GM21786 (cell line): ENCODE measurements around the gene MYOM3.

Experiments
- ATAC-seq: cut with Tn5 transposase; IDR thresholded peaks from one replicate; pipeline ENCODE4 v1.9.1; 2021; ENCODE audit not compliant: unreplicated experiment

Gene MYOM3

GRCh38 chr1:24111996-24112779 is at the start of gene MYOM3:
Gene MYOM3, minus strand, starts transcription at chr1:24112135. Its CDS starts 3,499 bp downstream, at chr1:24108636.
- no peak for ATAC-seq

GRCh38 chr1:24161270-24161669 is 49.3 kb upstream of the MYOM3 start:
- no peak for ATAC-seq

- ATAC-seq, result no peak
Observed at GRCh38 chr1:24159366-24159765, 47.4 kb upstream of the MYOM3 start.

GRCh38 chr1:24157918-24158481 is 46.1 kb upstream of the MYOM3 start:
- ATAC-seq, result no peak

- no peak for ATAC-seq
Observed at GRCh38 chr1:24156542-24157260, 44.8 kb upstream of the MYOM3 start.

- no peak for ATAC-seq
Observed at GRCh38 chr1:24155011-24155782, 43.3 kb upstream of the MYOM3 start.

- no peak for ATAC-seq
Observed at GRCh38 chr1:24154215-24154614, 42.3 kb upstream of the MYOM3 start.

GRCh38 chr1:24152631-24153494 is 40.9 kb upstream of the MYOM3 start:
- no peak for ATAC-seq

- ATAC-seq, result no peak
Observed at GRCh38 chr1:24151175-24151533, 39.2 kb upstream of the MYOM3 start.

GRCh38 chr1:24150234-24151174 is 38.6 kb upstream of the MYOM3 start:
- no peak for ATAC-seq

GRCh38 chr1:24149866-24150233 is 37.9 kb upstream of the MYOM3 start:
- ATAC-seq, result no peak

GRCh38 chr1:24147816-24148215 is 35.9 kb upstream of the MYOM3 start:
- no peak for ATAC-seq

- ATAC-seq, result no peak
Observed at GRCh38 chr1:24147194-24147593, 35.3 kb upstream of the MYOM3 start.

GRCh38 chr1:24142546-24143534 is 30.9 kb upstream of the MYOM3 start, which contains the start of gene IL22RA1:
Gene IL22RA1, minus strand, starts transcription at chr1:24143140. Its CDS starts 58 bp downstream, at chr1:24143082.
- no peak for ATAC-seq

GRCh38 chr1:24141311-24141997 is 29.5 kb upstream of the MYOM3 start:
- ATAC-seq, result no peak

GRCh38 chr1:24140741-24141181 is 28.8 kb upstream of the MYOM3 start:
- ATAC-seq, result no peak

GRCh38 chr1:24139841-24140425 is 28.0 kb upstream of the MYOM3 start:
- no peak for ATAC-seq
